Measurements from ENCODE around the gene USH2A.

DNA sequence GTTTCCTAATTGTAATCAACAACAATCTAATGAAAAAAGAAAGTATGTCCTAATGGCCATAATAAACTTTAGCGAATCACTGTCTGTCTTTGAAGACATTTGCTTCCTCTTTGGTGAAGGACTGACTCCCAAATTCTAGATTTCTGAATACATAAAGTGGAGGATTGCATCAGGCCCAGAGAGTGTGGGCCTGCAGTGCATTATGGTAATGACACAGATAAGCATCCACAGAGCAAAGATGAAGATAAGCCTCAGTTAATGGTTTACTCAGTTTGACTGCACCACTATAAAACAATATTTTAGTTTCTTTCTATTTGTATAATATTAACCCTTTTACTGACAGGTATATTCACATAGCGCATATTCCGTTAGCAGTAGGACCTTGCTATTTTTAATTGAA is 490.7 kb downstream of the USH2A start:
- TF ChIP-seq, protein P1, sequence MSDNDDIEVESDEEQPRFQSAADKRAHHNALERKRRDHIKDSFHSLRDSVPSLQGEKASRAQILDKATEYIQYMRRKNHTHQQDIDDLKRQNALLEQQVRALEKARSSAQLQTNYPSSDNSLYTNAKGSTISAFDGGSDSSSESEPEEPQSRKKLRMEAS (IDR thresholded peaks at IDR 0.05) = no peak
- TF ChIP-seq, protein P2, sequence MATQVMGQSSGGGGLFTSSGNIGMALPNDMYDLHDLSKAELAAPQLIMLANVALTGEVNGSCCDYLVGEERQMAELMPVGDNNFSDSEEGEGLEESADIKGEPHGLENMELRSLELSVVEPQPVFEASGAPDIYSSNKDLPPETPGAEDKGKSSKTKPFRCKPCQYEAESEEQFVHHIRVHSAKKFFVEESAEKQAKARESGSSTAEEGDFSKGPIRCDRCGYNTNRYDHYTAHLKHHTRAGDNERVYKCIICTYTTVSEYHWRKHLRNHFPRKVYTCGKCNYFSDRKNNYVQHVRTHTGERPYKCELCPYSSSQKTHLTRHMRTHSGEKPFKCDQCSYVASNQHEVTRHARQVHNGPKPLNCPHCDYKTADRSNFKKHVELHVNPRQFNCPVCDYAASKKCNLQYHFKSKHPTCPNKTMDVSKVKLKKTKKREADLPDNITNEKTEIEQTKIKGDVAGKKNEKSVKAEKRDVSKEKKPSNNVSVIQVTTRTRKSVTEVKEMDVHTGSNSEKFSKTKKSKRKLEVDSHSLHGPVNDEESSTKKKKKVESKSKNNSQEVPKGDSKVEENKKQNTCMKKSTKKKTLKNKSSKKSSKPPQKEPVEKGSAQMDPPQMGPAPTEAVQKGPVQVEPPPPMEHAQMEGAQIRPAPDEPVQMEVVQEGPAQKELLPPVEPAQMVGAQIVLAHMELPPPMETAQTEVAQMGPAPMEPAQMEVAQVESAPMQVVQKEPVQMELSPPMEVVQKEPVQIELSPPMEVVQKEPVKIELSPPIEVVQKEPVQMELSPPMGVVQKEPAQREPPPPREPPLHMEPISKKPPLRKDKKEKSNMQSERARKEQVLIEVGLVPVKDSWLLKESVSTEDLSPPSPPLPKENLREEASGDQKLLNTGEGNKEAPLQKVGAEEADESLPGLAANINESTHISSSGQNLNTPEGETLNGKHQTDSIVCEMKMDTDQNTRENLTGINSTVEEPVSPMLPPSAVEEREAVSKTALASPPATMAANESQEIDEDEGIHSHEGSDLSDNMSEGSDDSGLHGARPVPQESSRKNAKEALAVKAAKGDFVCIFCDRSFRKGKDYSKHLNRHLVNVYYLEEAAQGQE (IDR thresholded peaks at IDR 0.05; ENCODE audit: low read depth) = no peak
- TF ChIP-seq, protein P3, sequence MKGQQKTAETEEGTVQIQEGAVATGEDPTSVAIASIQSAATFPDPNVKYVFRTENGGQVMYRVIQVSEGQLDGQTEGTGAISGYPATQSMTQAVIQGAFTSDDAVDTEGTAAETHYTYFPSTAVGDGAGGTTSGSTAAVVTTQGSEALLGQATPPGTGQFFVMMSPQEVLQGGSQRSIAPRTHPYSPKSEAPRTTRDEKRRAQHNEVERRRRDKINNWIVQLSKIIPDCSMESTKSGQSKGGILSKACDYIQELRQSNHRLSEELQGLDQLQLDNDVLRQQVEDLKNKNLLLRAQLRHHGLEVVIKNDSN (IDR thresholded peaks at IDR 0.05) = no peak
- TF ChIP-seq RAD21 (IDR thresholded peaks at IDR 0.05; ENCODE audit: low read depth) = no peak
- no peak for TF ChIP-seq YY1 (IDR thresholded peaks at IDR 0.05; ENCODE audit: low read depth)
- TF ChIP-seq TAF1 (IDR thresholded peaks at IDR 0.05; ENCODE audit: low read depth) = no peak
- TF ChIP-seq EP300 (IDR thresholded peaks at IDR 0.05; ENCODE audit: borderline replicate concordance) = no peak
